ENCODE measurements around the gene SFMBT1.

GRCh38 chr3:52889901-52890300 lies 156.0 kb downstream of the SFMBT1 start:
- no peak for TF ChIP-seq CTCF (IDR thresholded peaks at IDR 0.05)
- TF ChIP-seq POLR2A (IDR thresholded peaks at IDR 0.05): no peak
